ENCODE results near the gene EYA4.

Gene EYA4

DNA sequence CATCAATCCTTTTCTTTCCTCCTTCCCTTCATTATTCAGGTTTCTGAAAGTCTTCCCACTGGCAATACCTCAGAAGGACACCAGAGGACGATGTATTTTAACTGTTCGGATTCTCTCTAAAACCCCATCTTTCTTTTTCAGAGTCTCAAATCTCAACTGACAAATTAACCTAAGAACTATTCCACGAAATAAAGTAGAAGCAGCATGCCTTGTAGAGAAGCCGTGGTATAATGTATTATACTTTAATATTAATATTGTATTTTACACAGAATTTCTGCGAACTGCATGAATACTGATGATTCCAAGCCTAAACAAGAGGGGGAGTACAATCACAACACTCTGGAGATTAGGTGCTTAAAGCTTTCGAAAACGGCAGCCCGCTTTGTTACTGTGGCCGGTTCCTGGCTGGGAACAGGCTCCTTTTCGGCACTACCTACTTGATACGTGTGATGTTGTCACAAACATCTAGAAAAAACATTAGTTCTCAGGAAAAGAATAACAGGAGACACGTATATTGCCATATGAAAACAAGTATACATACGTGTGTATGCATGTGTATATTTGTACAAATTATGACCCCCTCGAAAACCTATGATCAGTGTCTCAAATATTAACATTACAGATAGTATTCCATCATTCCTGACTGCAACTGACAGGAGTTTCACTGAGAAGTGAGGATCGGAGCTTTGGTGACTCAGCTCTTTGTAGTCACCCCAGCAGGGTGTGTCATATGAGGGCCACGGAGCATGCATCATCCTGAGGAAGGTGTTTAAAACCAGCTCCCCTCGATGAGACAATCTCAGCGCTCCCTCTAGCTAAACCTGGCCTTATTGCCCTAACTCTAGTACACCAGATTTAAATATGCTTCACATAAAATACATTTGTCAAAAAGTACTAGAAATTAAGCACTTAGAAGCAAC is 328.1 kb downstream of the EYA4 start:
- H3K36me3 ChIP-seq (ENCODE audit: control insufficient read depth in 2 of 2, insufficient read depth in 2 of 2, low read length in 2 of 2) = no peaks in the 10 kb centered on the region
- peak overlapping the region in 1 of 2 donors; percentile 14 for H3K4me3 ChIP-seq (ENCODE audit: low read length in 2 of 2)
- no peak overlapping the region for H3K9ac ChIP-seq (ENCODE audit: low read depth in 1 of 2, low read length in 2 of 2)
- H3K9me3 ChIP-seq (ENCODE audit: control insufficient read depth in 2 of 2, low read length in 2 of 2) = no peaks in the 10 kb centered on the region
- H3K27ac ChIP-seq (ENCODE audit: low read depth in 2 of 2, low read length in 2 of 2) = no peak overlapping the region
- H3K4me1 ChIP-seq (ENCODE audit: control insufficient read depth in 2 of 2, insufficient read depth in 2 of 2, low read length in 2 of 2) = no peaks in the 10 kb centered on the region
- no peaks in the 10 kb centered on the region for H3K27me3 ChIP-seq (ENCODE audit: control insufficient read depth in 2 of 2, insufficient read depth in 2 of 2, low read length in 2 of 2)

DNA sequence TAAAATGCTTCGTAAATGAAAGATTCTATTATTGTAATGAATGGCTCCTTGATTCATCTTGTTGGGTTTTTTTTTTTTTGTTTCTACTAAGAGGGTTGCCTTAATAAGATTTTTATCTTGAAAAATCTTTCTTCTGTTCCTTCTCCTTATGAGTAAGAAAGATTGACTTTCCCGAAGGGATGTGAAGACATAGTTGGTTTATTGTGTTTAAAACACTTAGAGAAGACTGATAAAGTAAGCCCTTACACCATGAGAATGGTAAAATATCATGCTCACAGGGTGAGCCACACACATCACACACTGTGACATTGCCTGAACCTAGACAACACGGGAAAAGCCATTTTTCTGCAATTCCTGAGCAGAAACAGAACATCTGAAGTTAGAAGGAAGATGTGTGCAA is 330.5 kb downstream of the EYA4 start:
- Histone ChIP-seq H3K36me3 (ENCODE audit: control insufficient read depth in 2 of 2, insufficient read depth in 2 of 2, low read length in 2 of 2) (no peaks in the 10 kb centered on the region), H3K27me3 (ENCODE audit: control insufficient read depth in 2 of 2, insufficient read depth in 2 of 2, low read length in 2 of 2) (no peaks in the 10 kb centered on the region), H3K9ac (ENCODE audit: low read depth in 1 of 2, low read length in 2 of 2) (no peak overlapping the region), H3K27ac (ENCODE audit: low read depth in 2 of 2, low read length in 2 of 2) (no peak overlapping the region), H3K4me3 (ENCODE audit: low read length in 2 of 2) (no peak overlapping the region), H3K9me3 (ENCODE audit: control insufficient read depth in 2 of 2, low read length in 2 of 2) (no peaks in the 10 kb centered on the region), H3K4me1 (ENCODE audit: control insufficient read depth in 2 of 2, insufficient read depth in 2 of 2, low read length in 2 of 2) (no peaks in the 10 kb centered on the region)

DNA sequence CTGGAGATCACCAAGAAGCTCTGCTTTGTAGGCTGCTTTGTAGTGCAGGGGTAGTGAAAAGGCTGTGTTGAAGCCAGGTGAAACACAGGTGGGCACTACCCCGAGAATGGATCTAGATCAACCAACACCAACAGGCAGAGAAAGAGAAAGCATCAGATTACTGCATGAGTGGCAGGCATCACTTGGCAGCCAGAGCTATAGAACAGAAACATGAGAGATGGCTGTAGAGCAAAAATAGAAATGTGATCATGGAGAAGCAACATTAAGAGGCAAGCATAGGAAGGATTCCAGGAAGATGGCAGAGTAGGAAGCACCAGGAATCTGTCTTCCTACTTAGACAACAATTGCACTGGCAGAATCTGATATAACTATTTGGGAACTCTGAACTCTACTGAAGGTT is 336.7 kb downstream of the EYA4 start:
- Histone ChIP-seq H3K36me3 (ENCODE audit: control insufficient read depth in 2 of 2, insufficient read depth in 2 of 2, low read length in 2 of 2) (no peaks in the 10 kb centered on the region), H3K27ac (ENCODE audit: low read depth in 2 of 2, low read length in 2 of 2) (no peak overlapping the region), H3K4me1 (ENCODE audit: control insufficient read depth in 2 of 2, insufficient read depth in 2 of 2, low read length in 2 of 2) (no peaks in the 10 kb centered on the region), H3K9ac (ENCODE audit: low read depth in 1 of 2, low read length in 2 of 2) (no peak overlapping the region), H3K9me3 (ENCODE audit: control insufficient read depth in 2 of 2, low read length in 2 of 2) (no peaks in the 10 kb centered on the region), H3K27me3 (ENCODE audit: control insufficient read depth in 2 of 2, insufficient read depth in 2 of 2, low read length in 2 of 2) (no peaks in the 10 kb centered on the region), H3K4me3 (ENCODE audit: low read length in 2 of 2) (no peak overlapping the region)
